ENCODE data around the gene C16orf95.
A peak's percentile ranks its signal among the peaks of the same experiment; 100 is the strongest.

Gene C16orf95

DNA sequence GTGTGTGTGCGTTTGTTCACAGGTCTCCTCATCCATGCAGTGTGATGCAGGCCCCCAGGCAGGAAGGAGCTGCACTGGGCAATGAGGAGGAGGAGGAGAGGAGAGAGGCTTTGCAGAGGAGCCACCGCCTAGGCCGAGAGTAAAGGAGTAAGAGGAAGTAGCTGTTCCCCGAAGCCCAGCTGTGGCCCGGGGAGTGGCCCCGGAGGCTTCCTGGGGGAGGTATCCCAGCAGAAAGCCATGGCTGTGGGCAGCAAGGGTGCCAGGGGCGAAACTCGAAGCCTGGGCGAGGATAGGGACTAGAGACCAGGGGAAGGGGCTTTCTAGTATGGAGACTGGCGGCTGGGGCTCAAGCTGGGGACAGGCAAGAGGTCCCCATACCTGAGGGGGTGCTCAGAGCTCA, 12.2 kb downstream of the C16orf95 start:
- Mint-ChIP-seq H3K27ac (no peak overlapping the region), H3K4me3 (no peak overlapping the region), H3K27me3 (no peaks in the 10 kb centered on the region), H3K36me3 (no peaks in the 10 kb centered on the region), H3K9me3 (no peaks in the 10 kb centered on the region), H3K4me1 (no peaks in the 10 kb centered on the region)
- no peak for ATAC-seq (ENCODE audit: low read depth)
- no peak for DNase-seq (ENCODE audit: low spot score in 2 of 2)

DNA sequence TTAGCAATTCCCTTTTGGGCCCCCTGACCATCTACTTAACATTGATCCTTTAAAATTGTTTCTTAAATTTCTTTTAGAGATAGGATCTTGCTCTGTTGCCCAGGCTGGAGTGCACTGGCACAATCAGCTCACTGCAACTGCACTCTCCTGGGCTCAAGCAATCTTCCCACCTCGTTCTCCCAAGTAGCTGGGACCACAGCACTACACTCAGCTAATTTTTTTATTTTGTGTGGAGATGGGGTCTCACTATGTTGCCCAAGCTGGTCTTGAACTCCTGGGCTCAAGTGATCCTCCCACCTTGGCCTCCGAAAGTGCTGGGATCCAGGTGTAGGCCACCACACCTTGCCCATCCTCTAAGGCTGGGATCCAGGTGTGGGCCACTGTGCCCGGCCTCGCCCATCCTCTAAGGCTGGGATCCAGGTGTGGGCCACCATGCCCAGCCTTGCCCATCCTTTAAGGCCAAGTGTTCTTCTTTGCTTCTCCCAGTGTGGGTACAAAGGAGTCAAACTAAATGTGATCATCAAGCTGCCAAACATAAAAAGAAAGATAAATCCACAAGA, 13.2 kb downstream of the C16orf95 start:
- DNase-seq (ENCODE audit: low spot score in 2 of 2) (no peak), ATAC-seq (ENCODE audit: low read depth) (no peak)
- Mint-ChIP-seq H3K27me3 (no peaks in the 10 kb centered on the region), H3K4me1 (no peaks in the 10 kb centered on the region), H3K36me3 (no peaks in the 10 kb centered on the region), H3K27ac (no peak overlapping the region), H3K4me3 (no peak overlapping the region), H3K9me3 (no peaks in the 10 kb centered on the region)

DNA sequence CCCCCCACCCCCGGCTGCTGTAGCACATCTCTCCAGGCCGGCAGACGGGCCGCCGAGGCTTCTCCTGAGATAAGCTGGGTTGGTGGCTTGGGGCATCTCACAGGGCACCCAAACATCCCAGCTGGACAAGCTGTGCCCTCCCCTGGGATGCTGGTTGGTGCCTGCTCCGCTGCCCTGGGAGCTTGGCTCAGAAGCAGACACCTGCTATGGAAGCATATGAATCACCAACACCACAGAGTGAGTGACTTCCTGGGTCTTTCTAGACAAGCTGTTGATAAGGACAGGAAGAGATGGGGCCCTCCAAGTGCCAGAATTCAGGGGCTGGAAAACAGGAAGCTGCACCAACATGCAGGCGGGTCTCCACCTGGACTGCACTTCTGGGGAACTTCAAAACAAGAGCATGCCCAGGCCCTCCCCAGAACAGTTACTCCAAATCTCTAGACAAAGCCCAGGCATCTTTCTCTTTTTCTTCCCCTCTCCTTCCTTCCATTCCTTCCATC, 13.7 kb downstream of the C16orf95 start:
- no peaks in the 10 kb centered on the region for H3K36me3 Mint-ChIP-seq
- H3K4me1 Mint-ChIP-seq = no peaks in the 10 kb centered on the region
- no peaks in the 10 kb centered on the region for H3K27me3 Mint-ChIP-seq
- H3K9me3 Mint-ChIP-seq = no peaks in the 10 kb centered on the region
- H3K4me3 Mint-ChIP-seq = no peak overlapping the region
- no peak overlapping the region for H3K27ac Mint-ChIP-seq
- DNase-seq (ENCODE audit: low spot score in 2 of 2) (no peak), ATAC-seq (ENCODE audit: low read depth) (no peak)

DNA sequence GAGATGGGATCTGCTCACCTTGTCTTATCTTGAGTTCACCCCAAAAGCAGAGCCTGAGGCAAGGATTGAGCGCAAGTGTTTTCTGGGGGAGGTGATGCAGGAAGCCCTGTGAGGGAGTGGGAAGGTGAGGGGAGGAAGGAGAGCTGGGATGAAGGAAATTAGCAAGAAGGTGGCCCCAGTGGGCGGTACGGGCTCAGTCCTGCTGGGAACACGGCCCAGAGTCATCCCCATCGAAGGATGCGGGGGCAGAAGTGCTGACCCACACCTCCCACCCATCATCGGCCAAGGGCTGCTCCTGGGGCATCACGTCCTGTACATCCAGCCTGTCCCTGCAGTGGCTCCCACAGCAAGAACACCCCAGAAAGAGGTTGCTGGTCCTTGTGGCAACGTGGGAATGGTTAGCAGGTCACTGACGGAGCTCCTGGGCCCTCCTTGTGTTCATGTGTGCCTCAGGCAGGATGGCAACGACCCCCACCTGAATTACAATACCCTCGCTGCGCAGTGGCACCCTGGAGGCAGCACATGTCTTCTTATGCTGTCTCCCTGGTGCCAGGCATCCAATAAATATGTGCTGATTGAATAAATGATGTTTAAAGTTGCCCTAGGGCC, 18.2 kb downstream of the C16orf95 start:
- Mint-ChIP-seq H3K9me3 (no peaks in the 10 kb centered on the region), H3K27me3 (no peaks in the 10 kb centered on the region), H3K27ac (no peak overlapping the region), H3K4me3 (no peak overlapping the region), H3K4me1 (peaks cover 3% of the 10 kb centered on the region), H3K36me3 (no peaks in the 10 kb centered on the region)
- DNase-seq (ENCODE audit: low spot score in 2 of 2) (no peak), ATAC-seq (ENCODE audit: low read depth) (no peak)

DNA sequence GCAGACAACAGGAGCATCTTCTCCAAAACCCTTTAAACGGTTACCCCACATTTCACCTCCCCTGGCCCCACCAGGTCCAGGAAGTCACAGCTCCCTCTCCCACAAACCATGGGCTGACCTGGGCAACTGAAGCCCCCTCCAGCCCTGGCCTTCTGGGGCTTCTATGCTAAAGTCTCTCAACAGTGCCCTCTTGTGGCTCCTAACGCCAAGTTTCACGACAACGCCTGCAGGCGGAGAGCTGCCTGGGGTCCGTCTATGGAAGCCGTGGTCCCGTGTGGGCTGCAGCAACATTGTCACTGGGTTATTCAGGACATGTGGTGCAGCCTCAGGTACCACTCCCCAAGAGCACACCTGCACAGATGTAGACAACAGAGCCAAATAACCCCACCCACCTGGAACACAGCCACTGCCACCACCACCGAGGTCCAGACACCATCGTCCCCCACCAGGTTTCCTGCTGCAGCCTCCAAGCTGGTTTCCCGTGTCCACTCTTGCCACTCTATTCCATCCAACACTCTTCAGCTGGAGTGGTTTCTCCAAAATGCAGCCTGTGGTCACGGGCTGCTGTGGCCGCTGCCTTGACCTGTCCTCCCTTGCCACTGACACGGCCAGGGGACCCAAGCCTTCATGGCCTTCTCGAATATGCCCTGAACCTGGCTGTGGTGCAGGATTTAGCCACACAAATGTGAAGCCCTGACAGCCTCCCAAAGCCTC, 19.1 kb downstream of the C16orf95 start:
- Mint-ChIP-seq H3K27ac (no peak overlapping the region), H3K27me3 (no peaks in the 10 kb centered on the region), H3K4me1 (peaks cover 3% of the 10 kb centered on the region), H3K4me3 (no peak overlapping the region), H3K9me3 (no peaks in the 10 kb centered on the region), H3K36me3 (no peaks in the 10 kb centered on the region)
- DNase-seq (ENCODE audit: low spot score in 2 of 2) = peak; percentile 24 to 43
- peak; percentile 47 for ATAC-seq (ENCODE audit: low read depth)

DNA sequence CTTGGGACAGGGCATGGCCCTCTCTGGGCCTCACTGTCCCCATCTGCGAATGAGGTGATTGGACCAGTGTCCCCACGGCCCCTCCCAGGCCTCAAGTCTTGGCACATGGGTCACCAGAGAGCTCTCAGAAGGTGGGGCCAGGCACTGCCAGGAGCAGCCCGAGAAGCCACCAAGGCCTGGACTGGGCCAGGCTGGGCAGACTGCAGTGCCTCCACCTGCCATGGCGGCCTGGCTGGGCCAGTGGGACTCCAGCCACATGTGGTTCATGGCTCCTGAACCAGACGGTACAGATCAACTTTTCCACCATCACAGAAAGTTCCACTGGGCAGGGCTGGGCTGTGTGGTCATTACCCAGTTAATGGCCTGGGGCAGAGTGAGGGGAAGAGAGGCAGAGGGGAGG, 19.8 kb downstream of the C16orf95 start:
- no peak overlapping the region for H3K4me3 Mint-ChIP-seq
- ATAC-seq (ENCODE audit: low read depth) (no peak), DNase-seq (ENCODE audit: low spot score in 2 of 2) (no peak)
- no peaks in the 10 kb centered on the region for H3K27me3 Mint-ChIP-seq
- no peak overlapping the region for H3K27ac Mint-ChIP-seq
- no peaks in the 10 kb centered on the region for H3K9me3 Mint-ChIP-seq
- H3K4me1 Mint-ChIP-seq = peaks cover 3% of the 10 kb centered on the region
- H3K36me3 Mint-ChIP-seq = no peaks in the 10 kb centered on the region

DNA sequence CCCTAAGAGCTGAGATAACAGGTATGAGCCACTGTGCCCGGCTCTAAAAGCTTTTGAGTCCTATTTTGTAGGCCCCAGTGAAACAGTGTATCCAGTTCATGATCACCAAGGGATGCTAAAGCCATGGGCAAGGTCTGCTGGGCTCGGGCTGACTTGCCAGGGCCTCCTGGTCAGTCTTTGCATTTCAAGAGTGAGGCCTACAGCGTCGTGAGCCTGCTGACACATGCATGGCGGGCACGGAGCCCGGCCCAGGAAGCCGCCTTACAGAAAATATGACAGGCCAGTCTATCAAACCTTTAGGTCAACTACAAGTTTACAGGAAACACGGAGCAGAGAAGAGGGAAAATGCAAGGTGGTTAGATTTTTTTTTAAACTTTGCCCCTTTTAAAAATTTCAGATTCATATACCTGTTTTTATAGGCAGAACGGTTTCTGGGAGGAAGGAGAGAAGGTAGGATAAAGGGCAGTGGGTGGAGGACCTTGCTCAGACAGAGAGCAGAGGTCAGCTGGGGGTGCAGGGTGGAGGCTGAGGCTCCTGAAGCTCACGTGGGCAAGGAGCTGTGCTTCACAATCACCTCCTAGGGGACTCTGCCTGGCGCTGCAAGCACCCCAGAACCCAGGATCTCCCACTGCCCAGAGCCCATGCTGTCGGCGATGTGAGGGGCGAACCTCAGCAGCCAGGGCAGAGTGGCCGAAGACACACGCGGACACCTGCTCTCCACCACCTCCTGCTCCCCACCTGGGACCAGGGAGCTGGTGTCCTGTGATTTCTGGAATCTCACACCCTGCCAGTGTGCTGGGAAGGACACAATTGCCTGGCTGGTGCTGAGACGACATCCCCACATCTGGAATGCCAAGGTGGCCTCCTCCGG, 21.3 kb downstream of the C16orf95 start:
- H3K27ac Mint-ChIP-seq = no peak overlapping the region
- DNase-seq (ENCODE audit: low spot score in 2 of 2) = no peak
- ATAC-seq (ENCODE audit: low read depth) = no peak
- peaks cover 1% of the 10 kb centered on the region for H3K9me3 Mint-ChIP-seq
- no peaks in the 10 kb centered on the region for H3K36me3 Mint-ChIP-seq
- no peaks in the 10 kb centered on the region for H3K27me3 Mint-ChIP-seq
- H3K4me1 Mint-ChIP-seq = peaks cover 3% of the 10 kb centered on the region
- H3K4me3 Mint-ChIP-seq = no peak overlapping the region

DNA sequence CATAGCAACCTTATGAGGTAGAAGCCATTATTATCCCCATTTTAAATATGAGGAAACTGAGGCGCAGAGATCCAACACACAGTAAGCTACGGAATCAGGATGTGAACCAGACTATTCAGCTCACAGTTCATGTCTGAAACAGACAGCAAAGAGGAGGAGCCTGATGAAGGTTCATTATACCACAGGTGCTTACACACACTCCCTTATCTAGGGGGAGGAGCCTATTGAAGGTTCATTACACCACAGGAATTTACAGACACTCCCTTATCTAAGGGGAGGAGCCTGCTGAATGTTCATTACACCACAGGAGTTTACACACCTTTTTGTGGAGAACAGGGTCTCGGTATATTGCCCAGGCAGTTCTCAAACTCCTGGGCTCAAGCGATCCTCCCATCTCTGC, 21.9 kb downstream of the C16orf95 start:
- DNase-seq (ENCODE audit: low spot score in 2 of 2) = no peak
- Mint-ChIP-seq H3K27me3 (no peaks in the 10 kb centered on the region), H3K36me3 (no peaks in the 10 kb centered on the region), H3K27ac (no peak overlapping the region), H3K9me3 (peaks cover 1% of the 10 kb centered on the region), H3K4me1 (peaks cover 3% of the 10 kb centered on the region), H3K4me3 (no peak overlapping the region)
- ATAC-seq (ENCODE audit: low read depth) = peak; percentile 41

DNA sequence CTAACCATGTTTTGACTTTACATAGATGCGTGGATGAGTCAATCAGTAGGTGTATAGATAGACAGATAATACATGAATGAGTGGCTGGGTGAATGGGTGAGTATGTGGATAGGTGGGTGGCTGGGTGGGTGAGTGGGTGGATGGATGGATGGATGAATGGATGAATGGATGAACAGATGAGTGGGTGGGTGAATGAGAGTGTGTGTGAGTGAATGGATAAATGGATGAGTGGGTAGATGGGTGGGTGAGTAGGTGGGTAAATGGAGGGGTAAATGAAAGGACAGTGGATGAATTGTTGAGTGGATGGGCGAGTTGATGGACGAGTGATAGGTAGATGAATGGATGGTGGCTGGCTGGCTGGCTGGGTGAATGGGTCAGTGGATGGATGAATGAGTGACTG, 23.2 kb downstream of the C16orf95 start:
- ATAC-seq (ENCODE audit: low read depth) (no peak), DNase-seq (ENCODE audit: low spot score in 2 of 2) (no peak)
- no peak overlapping the region for H3K4me3 Mint-ChIP-seq
- H3K36me3 Mint-ChIP-seq = no peaks in the 10 kb centered on the region
- no peaks in the 10 kb centered on the region for H3K27me3 Mint-ChIP-seq
- peaks cover 3% of the 10 kb centered on the region for H3K4me1 Mint-ChIP-seq
- H3K27ac Mint-ChIP-seq = no peak overlapping the region
- H3K9me3 Mint-ChIP-seq = peaks cover 1% of the 10 kb centered on the region

DNA sequence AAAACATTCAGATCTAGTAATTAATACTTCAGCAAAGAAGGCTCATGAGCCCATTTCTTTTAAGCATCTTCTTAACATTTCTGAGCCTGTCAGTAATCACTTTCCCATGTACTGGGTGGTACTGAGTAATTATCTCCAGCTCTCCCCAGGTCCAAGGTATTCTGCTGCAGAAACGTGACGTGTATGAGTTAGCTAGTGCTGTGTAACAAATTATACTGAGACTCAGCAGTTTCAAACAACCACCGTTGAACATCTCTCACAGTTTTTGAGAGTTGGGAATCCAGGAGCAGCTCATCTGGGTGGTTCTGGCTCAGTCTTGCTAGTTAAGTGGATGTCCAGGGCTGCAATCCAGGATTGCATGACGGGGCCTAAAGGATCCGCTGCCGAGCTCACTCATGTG, 25.2 kb downstream of the C16orf95 start:
- no peaks in the 10 kb centered on the region for H3K27me3 Mint-ChIP-seq

DNA sequence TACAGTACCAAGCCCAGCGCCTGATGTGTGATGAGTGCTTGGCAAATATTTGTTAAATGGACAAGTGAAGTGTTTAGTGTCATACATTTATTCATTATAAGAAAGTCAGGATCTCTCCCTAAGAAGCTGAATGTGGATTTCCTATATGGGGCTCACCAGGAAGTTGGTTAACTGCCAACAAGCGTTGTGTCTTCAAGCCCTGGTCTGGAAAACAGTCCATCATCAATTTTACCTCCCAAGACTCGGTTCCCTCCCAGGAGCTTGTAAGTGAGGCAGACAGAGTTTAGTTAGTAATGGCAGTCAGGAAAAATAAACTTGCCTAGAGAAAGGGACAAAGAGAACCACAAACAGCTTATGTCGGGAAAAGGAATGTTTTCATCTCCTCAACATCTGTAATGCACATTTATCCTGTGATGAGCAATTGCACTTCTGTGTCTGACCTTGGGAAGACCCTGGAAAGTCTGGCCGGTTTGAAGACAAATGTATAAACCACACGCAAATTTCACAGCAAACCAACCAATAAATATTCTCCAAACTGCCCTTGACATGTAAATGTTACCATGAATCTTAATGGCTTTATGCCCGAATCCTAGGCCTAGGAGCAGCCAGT, 28.3 kb downstream of the C16orf95 start:
- no peaks in the 10 kb centered on the region for H3K4me1 Mint-ChIP-seq
- no peaks in the 10 kb centered on the region for H3K27me3 Mint-ChIP-seq
- DNase-seq (ENCODE audit: low spot score in 2 of 2) = no peak
- ATAC-seq (ENCODE audit: low read depth) = no peak
- H3K4me3 Mint-ChIP-seq = no peak overlapping the region
- no peak overlapping the region for H3K27ac Mint-ChIP-seq
- H3K36me3 Mint-ChIP-seq = peaks cover 2% of the 10 kb centered on the region
- H3K9me3 Mint-ChIP-seq = peaks cover 4% of the 10 kb centered on the region

More for the DNA sequence above, 25.2 kb downstream of the C16orf95 start:
- peaks cover 1% of the 10 kb centered on the region for H3K9me3 Mint-ChIP-seq
- H3K4me1 Mint-ChIP-seq = no peaks in the 10 kb centered on the region
- no peak for ATAC-seq (ENCODE audit: low read depth)
- no peak overlapping the region for H3K4me3 Mint-ChIP-seq
- no peaks in the 10 kb centered on the region for H3K36me3 Mint-ChIP-seq
- no peak overlapping the region for H3K27ac Mint-ChIP-seq
- no peak for DNase-seq (ENCODE audit: low spot score in 2 of 2)

DNA sequence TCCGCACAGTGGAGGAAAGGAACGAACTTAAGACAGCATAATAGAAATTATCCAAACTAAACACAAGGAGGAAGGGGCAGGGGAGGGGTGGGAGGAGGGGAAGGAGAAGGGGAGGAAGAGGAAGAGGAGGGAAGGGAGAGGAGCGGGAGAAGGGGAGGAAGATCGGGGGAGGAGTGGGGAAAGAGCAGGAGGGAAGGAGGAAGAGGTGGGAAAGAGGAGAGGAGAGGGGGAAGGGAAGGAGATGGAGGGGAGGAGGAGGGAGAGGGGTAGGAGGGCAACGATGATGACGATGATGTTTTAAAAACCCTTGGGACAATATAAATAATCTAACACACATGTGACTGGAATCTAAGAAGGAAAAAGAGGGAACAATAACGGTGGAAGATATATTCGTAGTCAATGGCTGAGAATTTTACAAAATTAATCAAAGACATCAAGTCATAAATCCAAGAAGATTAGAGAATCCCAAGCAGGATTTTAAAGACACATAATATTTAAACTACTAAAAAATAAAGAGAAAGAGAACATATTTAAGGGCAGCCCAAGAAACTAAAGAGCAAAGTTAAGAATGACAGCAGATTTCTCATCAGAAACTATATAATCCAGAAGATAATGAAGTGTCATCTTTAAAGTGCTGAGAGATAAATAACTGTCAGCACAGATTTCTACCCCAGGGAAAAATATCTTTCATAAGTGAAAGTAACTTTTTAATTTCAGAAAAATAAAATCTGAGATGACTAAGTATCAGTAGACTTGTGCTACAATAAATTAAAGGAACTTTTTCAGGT, 30.2 kb downstream of the C16orf95 start:
- Mint-ChIP-seq H3K4me3 (no peak overlapping the region), H3K36me3 (peaks cover 2% of the 10 kb centered on the region), H3K9me3 (peaks cover 3% of the 10 kb centered on the region), H3K27ac (no peak overlapping the region), H3K27me3 (peaks cover 2% of the 10 kb centered on the region), H3K4me1 (no peaks in the 10 kb centered on the region)
- ATAC-seq (ENCODE audit: low read depth) (no peak), DNase-seq (ENCODE audit: low spot score in 2 of 2) (no peak)

DNA sequence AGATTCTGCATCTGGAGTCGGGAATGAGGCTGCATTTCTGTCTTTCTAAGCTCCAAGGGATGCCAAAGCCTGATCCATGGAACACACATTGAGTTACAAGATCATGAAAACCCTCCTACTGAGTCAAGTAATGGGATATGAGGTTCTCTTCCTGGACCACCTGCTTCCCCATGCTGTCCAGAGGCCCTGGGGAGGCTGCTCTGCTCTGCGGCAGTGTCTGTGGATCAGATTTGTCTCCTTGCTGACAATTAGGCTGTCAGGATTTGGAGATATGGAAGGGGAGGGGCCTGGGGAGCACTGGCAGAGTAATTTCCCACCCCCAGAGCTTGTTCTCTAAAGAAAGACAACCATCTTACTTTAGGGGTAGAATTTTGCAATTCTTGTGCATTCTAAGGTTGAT, 33.0 kb downstream of the C16orf95 start:
- H3K27ac Mint-ChIP-seq = no peak overlapping the region

More for the DNA sequence above, 33.0 kb downstream of the C16orf95 start:
- Mint-ChIP-seq H3K36me3 (peaks cover 2% of the 10 kb centered on the region), H3K4me3 (no peak overlapping the region), H3K9me3 (peaks cover 3% of the 10 kb centered on the region), H3K4me1 (no peaks in the 10 kb centered on the region), H3K27me3 (peaks cover 4% of the 10 kb centered on the region)
- no peak for DNase-seq (ENCODE audit: low spot score in 2 of 2)
- ATAC-seq (ENCODE audit: low read depth) = no peak
